HepG2 (cell line): Measurements from ENCODE around the gene HIVEP2. TPM values are rescaled to one million over a fixed set of nuclear protein-coding genes. Genes with fewer than 3 reads are reported as not detected.

Experiments
- ATAC-seq: fragments of 200-7000 bp; cut with Tn5 transposase; 3 replicates; pipeline ENCODE4 v1.9.1; 2020; ENCODE audit warnings: mild to moderate bottlenecking, moderate library complexity
- BruUV-seq: library from RNA; stranded (reverse); fragments of 400-500 nt; replicated peaks from 2 replicates; lab custom pipeline; 2021; lab: Mats Ljungman, UMichigan
- CTCF ChIA-PET: fragments of 300-600 bp; formaldehyde crosslinking; extraction: SDS; loops from one replicate; lab custom pipeline; 2021; ENCODE audit warnings: low total read pairs, inconsistent platforms, low intra/inter-chr PET ratio; lab: Yijun Ruan, JAX
- POLR2A ChIA-PET: fragments of 350-600 bp; sonication (Branson Sonifier 250); formaldehyde crosslinking; loops from one replicate; lab custom pipeline; 2020; ENCODE audit warnings: antibody characterized with exemption, inconsistent platforms; lab: Yijun Ruan, JAX
- DNase-seq: peaks from one replicate; pipeline ENCODE4 v3.0.0-alpha.2; 2015; ENCODE audit warnings: low spot score
- FAIRE-seq: peaks from 3 replicates; lab custom pipeline; 2011; peaks lifted over from hg19 to GRCh38; lab: Jason Lieb, UNC
- H2AFZ ChIP-seq: one replicate; pipeline ENCODE4 v1.6.1; 2011; ENCODE audit warnings: low read length, inconsistent platforms
- H3K27ac ChIP-seq: fragments of 300-600 bp; 3 replicates; pipeline ENCODE4 v1.8.0; 2011; ENCODE audit warnings: mixed run types, mild to moderate bottlenecking, mixed read lengths, low read length, inconsistent platforms; ENCODE audit not compliant: insufficient read depth; ENCODE audit errors: extremely low read length
- H3K27me3 ChIP-seq, 2 experiments: fragments of 200-600 bp in 1 of 2; 2 replicates in 1 of 2; 3 replicates in 1 of 2; pipeline versions ENCODE4 v1.6.0 to v1.8.0; 2011; ENCODE audit warnings: low read length in 2 of 2, mild to moderate bottlenecking in 2 of 2, moderate library complexity in 2 of 2, inconsistent platforms in 1 of 2; ENCODE audit not compliant: insufficient read depth in 2 of 2, control insufficient read depth in 1 of 2
- H3K36me3 ChIP-seq, 2 experiments: fragments of 200-600 bp in 1 of 2; replicated peaks in 1 of 2; 2 replicates in 1 of 2; 3 replicates in 1 of 2; pipeline versions ENCODE4 v1.5.1 to v1.8.0; 2011; ENCODE audit warnings: low read length in 2 of 2, inconsistent platforms in 1 of 2; ENCODE audit not compliant: insufficient read depth in 2 of 2, control insufficient read depth in 1 of 2
- H3K4me1 ChIP-seq: 2 replicates; pipeline ENCODE4 v1.5.1; 2012; ENCODE audit warnings: low read length, inconsistent platforms; ENCODE audit not compliant: insufficient read depth
- H3K4me2 ChIP-seq: 2 replicates; pipeline ENCODE4 v1.6.0; 2011; ENCODE audit warnings: low read depth, low read length, inconsistent platforms
- H3K4me3 ChIP-seq, 3 experiments: fragments of 200-600 bp in 1 of 3; sonication (generic), shearing (Covaris generic) in 1 of 3; replicated peaks in 1 of 3; 2 replicates each; pipeline ENCODE4 v1.5.1; 2011 to 2016; ENCODE audit warnings: low read length in 3 of 3, inconsistent platforms in 2 of 3, low read depth in 2 of 3, mild to moderate bottlenecking in 2 of 3, control low read depth in 1 of 3, mixed read lengths in 1 of 3; ENCODE audit not compliant: insufficient read depth in 1 of 3
- H3K79me2 ChIP-seq: one replicate; pipeline ENCODE4 v1.6.1; 2011; ENCODE audit warnings: low read length, inconsistent platforms; ENCODE audit not compliant: insufficient read depth
- H3K9ac ChIP-seq: 2 replicates; pipeline ENCODE4 v1.6.0; 2011; ENCODE audit warnings: mild to moderate bottlenecking, low read depth, low read length, inconsistent platforms; ENCODE audit not compliant: insufficient read depth
- H3K9me3 ChIP-seq: 2 replicates; pipeline ENCODE4 v1.5.1; 2012; ENCODE audit warnings: mild to moderate bottlenecking, low read length
- H4K20me1 ChIP-seq: 2 replicates; pipeline ENCODE4 v1.6.0; 2011; ENCODE audit warnings: inconsistent platforms, mild to moderate bottlenecking, low read length, moderate library complexity; ENCODE audit not compliant: insufficient read depth
- ZBTB10 ChIP-seq: sonication (generic); formaldehyde crosslinking; IDR thresholded peaks from 2 replicates; pipeline ENCODE4 v1.4.0; 2020; ENCODE audit warnings: missing genetic modification reagents, borderline replicate concordance
- WGBS: methylation state at CpG from one replicate; pipeline ENCODE4 v1.1.6; 2017; ENCODE audit warnings: low lambda C conversion rate; 5-methylcytosine and 5-hydroxymethylcytosine counted together
- in situ Hi-C: cut with HindIII; loops from 2 replicates; pipeline ENCODE4 v1.10.0; 2017; ENCODE audit warnings: low pct_unique_long_range_greater_than_20kb; ENCODE audit not compliant: extremely low pct_ligation_motif_present
- intact Hi-C: fragments of 100-400 bp; cut with micrococcal nuclease; formaldehyde crosslinking; loops from one replicate; pipeline ENCODE4 v1.10.0; 2022; ENCODE audit not compliant: unreplicated experiment
- polyA plus RNA-seq, 8 experiments: library from polyadenylated mRNA; depleted of rRNA in 3 of 8; stranded (reverse) in 7 of 8; unstranded in 1 of 8; fragments of >200 nt; fragmentation: Illumina TruSeq in 4 of 8; extraction: Trizol in 4 of 8; gene quantifications; 2 replicates each; pipeline versions ENCODE4 v1.2.1 to v1.2.3, GENCODE V29; 2011 to 2016; ENCODE audit warnings: low read depth in 4 of 8, missing spikeins in 1 of 8, mixed read lengths in 1 of 8; ENCODE audit not compliant: insufficient read depth in 1 of 8
- total RNA-seq, 5 experiments: library from RNA; depleted of rRNA; stranded (reverse); fragments of >200 nt; fragmentation: Illumina TruSeq; extraction: Trizol; gene quantifications; 2 replicates each; pipeline ENCODE4 v1.2.3, GENCODE V29; 2016; ENCODE audit warnings: low read depth in 1 of 5
- TF ChIP-seq, protein P1 (sequence below): sonication (generic); formaldehyde crosslinking; IDR thresholded peaks from 2 replicates; pipeline ENCODE4 v1.4.0; 2020; ENCODE audit warnings: missing genetic modification reagents

HIVEP2 gene
- total and polyA plus RNA-seq, 2 of the 13 experiments (the other 11 are each of a cell fraction or from before 2014, with no cell fraction given), result 3.4 to 12.9 TPM

- H4K20me1 ChIP-seq, result no peaks in the 10 kb centered on the region
- H3K4me3 ChIP-seq, result no peak overlapping the region
- in situ Hi-C loops, result no loop called here
- no peak overlapping the region for H3K9ac ChIP-seq
- H3K36me3 ChIP-seq, result no peaks in the 10 kb centered on the region
- no peaks in the 10 kb centered on the region for H3K79me2 ChIP-seq
- no peak for ATAC-seq
- no peak overlapping the region for H2AFZ ChIP-seq
- H3K27me3 ChIP-seq, result peaks cover 0 to 9% of the 10 kb centered on the region in 2 experiments; a peak in 2 of 5 replicates
- H3K27ac ChIP-seq, result no peak overlapping the region
- ChIA-PET CTCF (no interaction called here), POLR2A (no interaction called here)
- intact Hi-C loops, result no loop called here
- no peak for FAIRE-seq
- TF ChIP-seq ZBTB10 (CRISPR knock-in tag), result no peak
- no peak for DNase-seq
- H3K4me1 ChIP-seq, result no peaks in the 10 kb centered on the region
- no peaks in the 10 kb centered on the region for H3K9me3 ChIP-seq
- no TSS peak for BruUV-seq
- no peak overlapping the region for H3K4me2 ChIP-seq
Observed at GRCh38 chr6:142732790-142733189, 212.2 kb downstream of the HIVEP2 start.

GRCh38 chr6:142731611-142732010 is 213.4 kb downstream of the HIVEP2 start:
- Histone ChIP-seq H3K27me3 (peaks cover 0 to 10% of the 10 kb centered on the region in 2 experiments; a peak in 3 of 5 replicates), H3K4me2 (no peak overlapping the region), H3K9ac (no peak overlapping the region), H3K9me3 (no peaks in the 10 kb centered on the region), H3K27ac (no peak overlapping the region), H3K4me3 (no peak overlapping the region), H3K4me1 (no peaks in the 10 kb centered on the region), H3K36me3 (no peaks in the 10 kb centered on the region), H4K20me1 (no peaks in the 10 kb centered on the region), H3K79me2 (no peaks in the 10 kb centered on the region), H2AFZ (no peak overlapping the region)
- DNase-seq, result no peak
- in situ Hi-C loops (no loop called here), intact Hi-C loops (no loop called here)
- WGBS, result 27% methylated on average over 5 of the region's 5 CpGs
- CTCF ChIA-PET, result no interaction called here
- TF ChIP-seq, protein P1, sequence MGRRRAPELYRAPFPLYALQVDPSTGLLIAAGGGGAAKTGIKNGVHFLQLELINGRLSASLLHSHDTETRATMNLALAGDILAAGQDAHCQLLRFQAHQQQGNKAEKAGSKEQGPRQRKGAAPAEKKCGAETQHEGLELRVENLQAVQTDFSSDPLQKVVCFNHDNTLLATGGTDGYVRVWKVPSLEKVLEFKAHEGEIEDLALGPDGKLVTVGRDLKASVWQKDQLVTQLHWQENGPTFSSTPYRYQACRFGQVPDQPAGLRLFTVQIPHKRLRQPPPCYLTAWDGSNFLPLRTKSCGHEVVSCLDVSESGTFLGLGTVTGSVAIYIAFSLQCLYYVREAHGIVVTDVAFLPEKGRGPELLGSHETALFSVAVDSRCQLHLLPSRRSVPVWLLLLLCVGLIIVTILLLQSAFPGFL (CRISPR knock-in tag), result no peak
- no peak for ATAC-seq
- FAIRE-seq, result no peak
- BruUV-seq, result no TSS peak
- POLR2A ChIA-PET, result no interaction called here
